Upper lobe of left lung (tissue), 4 donors: ENCODE results near the gene CPLX1.

Source experiments
- POLR2A ChIP-seq, 4 donors: fragments of 450-650 bp; IDR thresholded peaks; one replicate each; pipeline ENCODE4 v1.5.1; 2016 to 2017; ENCODE audit warnings: antibody characterized with exemption in 4 of 4, mild to moderate bottlenecking in 2 of 4
- TF ChIP-seq, protein P1 (sequence below), 6 experiments: fragments of 450-650 bp in 4 of 6; fragments of 200-600 bp in 2 of 6; sonication (generic) in 2 of 6; IDR thresholded peaks; one replicate each; pipeline ENCODE4 v1.5.1; 2016 to 2019; ENCODE audit warnings: antibody characterized with exemption in 6 of 6

DNA sequence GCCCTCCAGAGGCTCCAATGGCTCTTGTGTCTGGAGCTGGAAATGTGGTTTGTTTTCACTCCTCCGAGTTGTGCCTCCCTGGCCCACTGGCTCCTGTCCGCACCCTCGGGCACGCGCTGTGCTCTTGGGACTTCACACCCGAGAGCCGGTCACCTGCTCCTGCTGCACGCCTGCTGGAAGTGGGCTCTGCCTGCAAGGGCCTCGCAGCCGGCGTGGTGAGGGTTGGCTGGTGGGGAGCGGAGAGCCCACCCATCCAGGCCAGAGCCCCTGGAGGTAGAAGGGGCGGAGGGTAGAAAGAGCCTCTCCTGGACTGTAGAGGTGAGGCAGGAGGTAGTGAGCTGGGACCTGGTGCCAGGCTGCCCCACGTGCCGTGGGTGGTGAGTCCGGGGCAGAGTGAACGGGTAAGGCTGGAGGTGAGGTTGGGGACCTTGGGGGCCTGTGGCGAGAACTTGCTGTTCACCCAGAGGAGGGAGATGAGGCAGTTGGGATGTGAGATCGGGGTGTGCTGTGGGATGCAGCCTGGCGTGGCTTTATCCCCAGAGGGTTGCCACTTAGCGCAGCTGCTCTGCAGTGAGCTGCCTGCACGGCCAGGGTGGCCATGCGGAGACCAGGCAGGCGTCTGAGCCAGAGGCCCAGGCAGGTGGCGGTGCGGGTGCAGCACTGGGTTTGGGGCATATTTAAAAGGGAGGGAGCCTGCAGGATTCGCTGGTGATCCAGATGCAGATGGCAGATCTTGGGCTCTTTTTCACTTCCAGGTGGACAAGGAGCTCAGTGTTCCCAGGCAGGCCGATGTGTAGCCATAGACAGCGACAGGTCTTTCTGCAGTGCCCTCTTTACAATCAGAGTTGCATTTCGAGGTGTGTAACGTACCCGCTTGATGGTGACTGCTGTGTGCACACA lies 71.5 kb downstream of the CPLX1 start:
- TF ChIP-seq, protein P1, sequence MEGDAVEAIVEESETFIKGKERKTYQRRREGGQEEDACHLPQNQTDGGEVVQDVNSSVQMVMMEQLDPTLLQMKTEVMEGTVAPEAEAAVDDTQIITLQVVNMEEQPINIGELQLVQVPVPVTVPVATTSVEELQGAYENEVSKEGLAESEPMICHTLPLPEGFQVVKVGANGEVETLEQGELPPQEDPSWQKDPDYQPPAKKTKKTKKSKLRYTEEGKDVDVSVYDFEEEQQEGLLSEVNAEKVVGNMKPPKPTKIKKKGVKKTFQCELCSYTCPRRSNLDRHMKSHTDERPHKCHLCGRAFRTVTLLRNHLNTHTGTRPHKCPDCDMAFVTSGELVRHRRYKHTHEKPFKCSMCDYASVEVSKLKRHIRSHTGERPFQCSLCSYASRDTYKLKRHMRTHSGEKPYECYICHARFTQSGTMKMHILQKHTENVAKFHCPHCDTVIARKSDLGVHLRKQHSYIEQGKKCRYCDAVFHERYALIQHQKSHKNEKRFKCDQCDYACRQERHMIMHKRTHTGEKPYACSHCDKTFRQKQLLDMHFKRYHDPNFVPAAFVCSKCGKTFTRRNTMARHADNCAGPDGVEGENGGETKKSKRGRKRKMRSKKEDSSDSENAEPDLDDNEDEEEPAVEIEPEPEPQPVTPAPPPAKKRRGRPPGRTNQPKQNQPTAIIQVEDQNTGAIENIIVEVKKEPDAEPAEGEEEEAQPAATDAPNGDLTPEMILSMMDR (IDR thresholded peaks at IDR 0.05), result no peak
- no peak for TF ChIP-seq POLR2A (IDR thresholded peaks at IDR 0.05)
